GM19238 (cell line): ENCODE measurements around the gene KLHL15.

Source experiments
- DNase-seq: peaks from one replicate; pipeline ENCODE4 v3.0.0; 2011; ENCODE audit warnings: low spot score; ENCODE audit not compliant: insufficient read length

KLHL15 gene

GRCh38 chrX:23952984-23953907, 73.7 kb downstream of the KLHL15 start:
- DNase-seq, result peak; percentile 43

- no peak for DNase-seq
Measured at GRCh38 chrX:23952391-23952790, 74.6 kb downstream of the KLHL15 start.

- DNase-seq, result no peak
Measured at GRCh38 chrX:23945206-23945605, 81.8 kb downstream of the KLHL15 start.

GRCh38 chrX:23944234-23944633, 82.8 kb downstream of the KLHL15 start:
- DNase-seq, result no peak

- no peak for DNase-seq
Measured at GRCh38 chrX:23939203-23939602, 87.8 kb downstream of the KLHL15 start.

GRCh38 chrX:23938690-23939089, 88.3 kb downstream of the KLHL15 start:
- no peak for DNase-seq

- no peak for DNase-seq
Measured at GRCh38 chrX:23937100-23937499, 89.9 kb downstream of the KLHL15 start.

- DNase-seq, result no peak
Measured at GRCh38 chrX:23936180-23936579, 90.8 kb downstream of the KLHL15 start.

GRCh38 chrX:23935106-23935505, 91.9 kb downstream of the KLHL15 start:
- DNase-seq, result no peak
